ENCODE measurements around the gene SCNN1A. TPM values are rescaled to one million over a fixed set of nuclear protein-coding genes. Genes with fewer than 3 reads are reported as not detected.

The SCNN1A gene
- total RNA-seq, 5 donors from 2014 or later (not counting 1 experiment from before 2014, with no cell fraction given): 1.0 to 3.4 (median 2.6) TPM

GRCh38 chr12:6330192-6330591 lies 45.2 kb downstream of the SCNN1A start:
- Histone ChIP-seq H3K36me3 (ENCODE audit: control insufficient read depth in 2 of 2, extremely low read depth in 1 of 2, insufficient read depth in 1 of 2, low read length in 1 of 2) (peaks cover 15 to 80% of the 10 kb centered on the region in 2 donors), H3K27ac (ENCODE audit: low read length) (no peak overlapping the region), H3K9me3 (no peaks in the 10 kb centered on the region), H3K4me3 (ENCODE audit: control insufficient read depth in 1 of 2, extremely low read depth in 1 of 2, low read length in 1 of 2) (no peak overlapping the region), H3K4me1 (ENCODE audit: control insufficient read depth in 1 of 2, extremely low read depth in 1 of 2, insufficient read depth in 2 of 2, low read length in 2 of 2) (peaks cover 21 to 60% of the 10 kb centered on the region in 2 experiments), H3K27me3 (replicated peaks in 1 of 2; ENCODE audit: control insufficient read depth in 2 of 2, extremely low read depth in 1 of 2, insufficient read depth in 2 of 2, low read length in 1 of 2) (no peaks in the 10 kb centered on the region)
- H3K4me1 Mint-ChIP-seq: peaks cover 26 to 44% (median 37%) of the 10 kb centered on the region in 3 donors
- DNase-seq (no peak), ATAC-seq (replicated peaks in 1 of 4) (no peak)
- no peaks in the 10 kb centered on the region for H3K27me3 Mint-ChIP-seq
- 100% methylated on average over 1 of the region's 5 CpGs for WGBS (ENCODE audit: insufficient coverage)
- peaks cover 26% of the 10 kb centered on the region for H3K36me3 Mint-ChIP-seq
- ChIA-PET CTCF (interaction anchor here in 1 of 2 donors (0.6 kb wide), 1 partner anchor 98 kb away, joined by 5 read pairs; no protein-coding TSS in a partner anchor), POLR2A (interaction anchor here (0.5 to 0.7 kb wide), 4 partner anchors 14 to 330 kb away, joined by 3 read pairs; partner anchors contain the start of gene SCNN1A (in 1 of the 2))
- no peak overlapping the region for H3K27ac Mint-ChIP-seq
- H3K4me3 Mint-ChIP-seq: no peak overlapping the region
- no peaks in the 10 kb centered on the region for H3K9me3 Mint-ChIP-seq

GRCh38 chr12:6329703-6330064 lies 45.7 kb downstream of the SCNN1A start:
- no peak overlapping the region for H3K27ac ChIP-seq (ENCODE audit: low read length)
- Mint-ChIP-seq H3K36me3 (peaks cover 26% of the 10 kb centered on the region), H3K27me3 (no peaks in the 10 kb centered on the region), H3K4me1 (peaks cover 31 to 50% (median 42%) of the 10 kb centered on the region in 3 donors), H3K4me3 (no peak overlapping the region), H3K9me3 (no peaks in the 10 kb centered on the region), H3K27ac (no peak overlapping the region)
- H3K4me1 ChIP-seq (ENCODE audit: control insufficient read depth in 1 of 2, extremely low read depth in 1 of 2, insufficient read depth in 2 of 2, low read length in 2 of 2): peaks cover 16 to 60% of the 10 kb centered on the region in 2 experiments
- H3K4me3 ChIP-seq (ENCODE audit: control insufficient read depth in 1 of 2, extremely low read depth in 1 of 2, low read length in 1 of 2): no peak overlapping the region
- H3K27me3 ChIP-seq (replicated peaks in 1 of 2; ENCODE audit: control insufficient read depth in 2 of 2, extremely low read depth in 1 of 2, insufficient read depth in 2 of 2, low read length in 1 of 2): no peaks in the 10 kb centered on the region
- no peak for ATAC-seq (replicated peaks in 1 of 4)
- H3K9me3 ChIP-seq: no peaks in the 10 kb centered on the region
- ChIA-PET CTCF (no interaction called here), POLR2A (interaction anchor here (0.6 to 0.7 kb wide), 2 partner anchors 15 to 91 kb away, joined by 3 read pairs; no protein-coding TSS in a partner anchor)
- WGBS (ENCODE audit: insufficient coverage): 95% methylated on average over 12 of the region's 15 CpGs
- H3K36me3 ChIP-seq (ENCODE audit: control insufficient read depth in 2 of 2, extremely low read depth in 1 of 2, insufficient read depth in 1 of 2, low read length in 1 of 2): peaks cover 15 to 75% of the 10 kb centered on the region in 2 donors
- DNase-seq: no peak

GRCh38 chr12:6328945-6329702 lies 46.2 kb downstream of the SCNN1A start:
- ATAC-seq (replicated peaks in 1 of 4): no peak

GRCh38 chr12:6328045-6328779 lies 47.2 kb downstream of the SCNN1A start:
- ChIA-PET CTCF (interaction anchor here in 1 of 2 donors (0.5 kb wide), 1 partner anchor 1315 kb away, joined by 3 read pairs; no protein-coding TSS in a partner anchor), POLR2A (no interaction called here)
- Mint-ChIP-seq H3K27ac (peak overlapping the region; percentile 6 to 23), H3K27me3 (no peaks in the 10 kb centered on the region), H3K4me3 (no peak overlapping the region), H3K4me1 (peaks cover 44 to 50% (median 44%) of the 10 kb centered on the region in 3 donors), H3K36me3 (peaks cover 18% of the 10 kb centered on the region), H3K9me3 (no peaks in the 10 kb centered on the region)
- ATAC-seq (replicated peaks in 1 of 4) (no peak), DNase-seq (no peak)
- Histone ChIP-seq H3K27me3 (replicated peaks in 1 of 2; ENCODE audit: control insufficient read depth in 2 of 2, extremely low read depth in 1 of 2, insufficient read depth in 2 of 2, low read length in 1 of 2) (no peaks in the 10 kb centered on the region), H3K4me3 (ENCODE audit: control insufficient read depth in 1 of 2, extremely low read depth in 1 of 2, low read length in 1 of 2) (no peak overlapping the region), H3K27ac (ENCODE audit: low read length) (no peak overlapping the region), H3K9me3 (no peaks in the 10 kb centered on the region), H3K4me1 (ENCODE audit: control insufficient read depth in 1 of 2, extremely low read depth in 1 of 2, insufficient read depth in 2 of 2, low read length in 2 of 2) (peaks cover 9 to 60% of the 10 kb centered on the region in 2 experiments), H3K36me3 (ENCODE audit: control insufficient read depth in 2 of 2, extremely low read depth in 1 of 2, insufficient read depth in 1 of 2, low read length in 1 of 2) (peaks cover 15 to 61% of the 10 kb centered on the region in 2 donors)
- WGBS (ENCODE audit: insufficient coverage): 96% methylated on average over 5 of the region's 10 CpGs

More at GRCh38 chr12:6328945-6329702, 46.2 kb downstream of the SCNN1A start:
- Histone ChIP-seq H3K9me3 (no peaks in the 10 kb centered on the region), H3K36me3 (ENCODE audit: control insufficient read depth in 2 of 2, extremely low read depth in 1 of 2, insufficient read depth in 1 of 2, low read length in 1 of 2) (peaks cover 15 to 70% of the 10 kb centered on the region in 2 donors), H3K4me1 (ENCODE audit: control insufficient read depth in 1 of 2, extremely low read depth in 1 of 2, insufficient read depth in 2 of 2, low read length in 2 of 2) (peaks cover 10 to 60% of the 10 kb centered on the region in 2 experiments), H3K27ac (ENCODE audit: low read length) (no peak overlapping the region), H3K27me3 (replicated peaks in 1 of 2; ENCODE audit: control insufficient read depth in 2 of 2, extremely low read depth in 1 of 2, insufficient read depth in 2 of 2, low read length in 1 of 2) (no peaks in the 10 kb centered on the region), H3K4me3 (ENCODE audit: control insufficient read depth in 1 of 2, extremely low read depth in 1 of 2, low read length in 1 of 2) (no peak overlapping the region)
- peaks cover 24% of the 10 kb centered on the region for H3K36me3 Mint-ChIP-seq
- no peak for DNase-seq
- ChIA-PET POLR2A (no interaction called here), CTCF (no interaction called here)
- 95% methylated on average over 54 of the region's 75 CpGs for WGBS (ENCODE audit: insufficient coverage)
- peaks cover 36 to 50% (median 45%) of the 10 kb centered on the region in 3 donors for H3K4me1 Mint-ChIP-seq
- H3K27ac Mint-ChIP-seq: no peak overlapping the region
- no peaks in the 10 kb centered on the region for H3K27me3 Mint-ChIP-seq
- H3K4me3 Mint-ChIP-seq: no peak overlapping the region
- H3K9me3 Mint-ChIP-seq: no peaks in the 10 kb centered on the region

GRCh38 chr12:6327229-6328041 lies 47.9 kb downstream of the SCNN1A start:
- H3K4me1 Mint-ChIP-seq: peaks cover 44 to 51% (median 49%) of the 10 kb centered on the region in 3 donors
- Histone ChIP-seq H3K4me1 (ENCODE audit: control insufficient read depth in 1 of 2, extremely low read depth in 1 of 2, insufficient read depth in 2 of 2, low read length in 2 of 2) (peaks cover 12 to 60% of the 10 kb centered on the region in 2 experiments), H3K4me3 (ENCODE audit: control insufficient read depth in 1 of 2, extremely low read depth in 1 of 2, low read length in 1 of 2) (no peak overlapping the region), H3K9me3 (no peaks in the 10 kb centered on the region), H3K36me3 (ENCODE audit: control insufficient read depth in 2 of 2, extremely low read depth in 1 of 2, insufficient read depth in 1 of 2, low read length in 1 of 2) (peaks cover 15 to 53% of the 10 kb centered on the region in 2 donors), H3K27ac (ENCODE audit: low read length) (no peak overlapping the region), H3K27me3 (replicated peaks in 1 of 2; ENCODE audit: control insufficient read depth in 2 of 2, extremely low read depth in 1 of 2, insufficient read depth in 2 of 2, low read length in 1 of 2) (no peaks in the 10 kb centered on the region)
- POLR2A ChIA-PET: no interaction called here
- DNase-seq (no peak), ATAC-seq (replicated peaks in 1 of 4) (no peak)
- H3K4me3 Mint-ChIP-seq: no peak overlapping the region
- peaks cover 11% of the 10 kb centered on the region for H3K36me3 Mint-ChIP-seq
- no peaks in the 10 kb centered on the region for H3K9me3 Mint-ChIP-seq
- CTCF ChIA-PET: interaction anchor here in 1 of 2 donors (0.5 to 1.4 kb wide), 2 partner anchors 12 to 1315 kb away, joined by 3 to 5 read pairs; no protein-coding TSS in a partner anchor
- no peak overlapping the region for H3K27ac Mint-ChIP-seq
- WGBS (ENCODE audit: insufficient coverage): 90% methylated on average over 16 of the region's 33 CpGs
- H3K27me3 Mint-ChIP-seq: no peaks in the 10 kb centered on the region
